ENCODE data around the gene DPP10.
A peak's percentile ranks its signal among the peaks of the same experiment; 100 is the strongest.
"Not testable (repeated sequence)": the region's sequence is repeated elsewhere in the genome, so short reads cannot be mapped to it uniquely, and the experiment has no call there.

Gene DPP10

DNA sequence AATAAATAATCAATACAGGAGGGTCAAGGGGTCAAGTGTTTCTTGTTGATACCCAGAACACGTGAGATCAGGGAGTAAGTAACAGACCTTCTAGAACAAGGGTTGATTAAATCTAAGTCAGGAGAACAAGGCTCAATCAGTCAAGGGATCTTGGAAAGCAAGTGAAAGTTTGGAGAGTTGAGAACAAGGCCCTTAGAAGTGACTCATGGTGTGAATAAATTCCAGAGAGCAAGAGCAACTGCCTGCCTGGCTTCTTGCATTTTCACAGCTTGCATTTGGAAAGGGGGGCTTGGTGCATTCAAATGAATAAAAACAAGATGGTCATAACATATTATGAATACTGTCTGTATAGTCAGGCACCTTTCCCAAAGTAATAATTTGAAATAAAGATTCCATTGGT lies 256.1 kb downstream of the DPP10 start:
- DNase-seq: no peak
- intact Hi-C loops (cut with DNase I): no loop called here

- intact Hi-C loops (cut with DNase I): no loop called here
- DNase-seq: no peak
Measured at GRCh38 chr2:114699423-114699944, 257.0 kb downstream of the DPP10 start.

GRCh38 chr2:114700440-114700839 lies 258.0 kb downstream of the DPP10 start:
- intact Hi-C loops (cut with DNase I): no loop called here

DNA sequence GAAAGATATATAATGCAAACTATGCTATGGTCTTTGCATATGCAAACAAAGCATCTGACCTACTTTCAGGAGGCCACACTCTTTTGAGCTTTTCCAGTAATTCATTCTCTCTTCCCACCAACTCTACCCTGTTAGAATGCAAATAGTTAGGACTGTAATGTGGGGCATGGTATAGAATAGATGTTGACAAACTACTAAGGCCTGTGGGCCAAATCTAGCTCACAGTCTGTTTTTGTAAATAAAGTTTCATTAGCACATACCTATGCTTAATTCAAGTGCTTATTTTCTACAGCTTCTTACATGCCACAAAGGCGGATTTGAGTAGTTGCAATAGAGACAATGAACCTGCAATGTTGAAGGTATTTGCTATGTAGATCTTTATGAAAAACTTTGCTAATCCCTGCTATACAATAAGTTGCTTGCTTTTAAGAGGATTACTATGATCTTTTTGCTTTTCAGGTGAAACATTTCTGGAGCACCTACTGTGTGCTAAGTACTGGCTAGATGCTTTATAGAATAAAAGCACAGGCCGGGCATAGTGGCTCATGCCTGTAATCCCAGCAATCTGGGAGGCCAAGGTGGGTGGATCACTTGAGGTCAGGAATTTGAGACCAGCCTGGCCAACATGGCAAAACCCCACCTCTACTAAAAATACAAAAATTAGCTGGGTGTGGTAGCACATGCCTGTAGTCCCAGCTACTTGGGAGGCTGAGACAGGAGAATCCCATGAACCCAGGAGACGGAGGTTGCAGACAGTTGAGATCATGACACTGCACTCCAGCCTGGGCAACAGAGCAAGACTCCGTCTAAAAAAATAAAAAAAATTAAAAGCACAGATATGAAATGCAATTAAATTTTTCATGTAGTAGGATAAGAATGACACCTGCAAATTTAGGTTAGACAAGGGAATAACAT lies 267.8 kb downstream of the DPP10 start:
- intact Hi-C loops (cut with DNase I): no loop called here
- DNase-seq: no peak

More at GRCh38 chr2:114700440-114700839, 258.0 kb downstream of the DPP10 start:
- DNase-seq: no peak

DNA sequence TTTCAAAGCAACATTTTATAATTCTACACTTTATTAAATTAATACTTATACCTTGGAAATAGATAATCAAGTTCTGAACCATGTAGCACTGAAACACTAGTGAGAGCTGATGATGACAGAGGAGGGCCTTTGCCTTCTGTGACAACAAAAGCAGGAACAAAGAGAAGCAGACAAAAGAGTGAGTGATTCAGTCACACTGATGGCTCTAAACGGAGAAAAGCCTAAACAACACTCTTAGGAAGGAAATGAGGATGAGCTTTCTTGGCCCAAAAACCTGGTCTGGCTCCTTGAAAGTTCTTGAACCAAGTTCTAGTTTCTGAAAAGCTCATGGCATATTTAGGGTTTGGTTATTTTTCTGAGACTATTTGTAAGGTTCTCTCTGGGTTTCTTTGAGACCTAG lies 271.9 kb downstream of the DPP10 start:
- intact Hi-C loops (cut with DNase I): no loop called here
- DNase-seq: no peak

DNA sequence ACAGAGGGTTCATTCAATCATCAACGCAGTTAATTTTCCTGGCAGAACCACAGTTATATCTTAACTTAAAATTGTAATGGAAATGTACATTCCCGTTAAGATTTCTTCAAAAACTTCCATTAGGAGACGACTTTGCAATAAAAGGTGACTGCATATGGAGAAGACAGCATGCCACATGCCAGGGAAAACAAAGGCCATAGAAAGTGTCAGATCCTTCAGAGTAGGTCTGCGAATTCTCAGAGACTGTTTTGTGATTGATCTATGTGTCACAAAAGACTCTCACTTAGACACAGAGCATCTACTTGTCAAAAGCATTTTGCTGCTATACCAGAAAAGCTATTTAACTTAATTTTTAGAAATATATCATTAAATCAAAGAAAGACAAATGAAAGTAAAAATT lies 274.6 kb downstream of the DPP10 start:
- intact Hi-C loops (cut with DNase I): no loop called here

GRCh38 chr2:114724454-114724853 lies 282.0 kb downstream of the DPP10 start:
- DNase-seq: no peak
- intact Hi-C loops (cut with DNase I): no loop called here

More for the DNA sequence above, 274.6 kb downstream of the DPP10 start:
- no peak for DNase-seq

GRCh38 chr2:114727012-114727411 lies 284.6 kb downstream of the DPP10 start:
- intact Hi-C loops (cut with DNase I): loop anchor here (5.0 kb wide), 1 partner anchor 355 kb away; no protein-coding TSS in a partner anchor
- DNase-seq: peak; percentile 19 to 89 (median 41)

DNA sequence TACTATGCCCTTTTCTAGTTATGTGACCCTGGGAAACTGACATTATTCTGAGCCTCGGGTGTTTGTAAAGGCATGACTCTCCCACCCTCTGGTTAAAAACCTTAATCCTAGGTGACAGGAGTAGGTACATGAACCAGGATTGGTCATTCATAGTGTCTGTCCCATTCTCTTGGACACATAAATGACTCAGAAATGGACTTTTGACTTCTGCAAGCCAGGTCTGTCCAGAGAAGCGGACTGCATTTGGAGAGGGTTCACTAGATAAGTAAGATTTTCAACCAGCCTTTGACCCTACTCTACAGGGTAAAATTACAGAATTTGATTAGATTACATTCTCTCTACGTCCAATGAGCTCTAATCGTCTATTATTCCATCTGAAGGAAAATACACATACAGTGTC lies 285.9 kb downstream of the DPP10 start:
- intact Hi-C loops (cut with DNase I): loop anchor here (5.0 kb wide), 1 partner anchor 354 kb away; no protein-coding TSS in a partner anchor

GRCh38 chr2:114729026-114729425 lies 286.6 kb downstream of the DPP10 start:
- DNase-seq: no peak
- intact Hi-C loops (cut with DNase I): loop anchor here (5.0 kb wide), 1 partner anchor 353 kb away; no protein-coding TSS in a partner anchor

More for the DNA sequence above, 285.9 kb downstream of the DPP10 start:
- no peak for DNase-seq

GRCh38 chr2:114735126-114735525 lies 292.7 kb downstream of the DPP10 start:
- intact Hi-C loops (cut with DNase I): no loop called here

DNA sequence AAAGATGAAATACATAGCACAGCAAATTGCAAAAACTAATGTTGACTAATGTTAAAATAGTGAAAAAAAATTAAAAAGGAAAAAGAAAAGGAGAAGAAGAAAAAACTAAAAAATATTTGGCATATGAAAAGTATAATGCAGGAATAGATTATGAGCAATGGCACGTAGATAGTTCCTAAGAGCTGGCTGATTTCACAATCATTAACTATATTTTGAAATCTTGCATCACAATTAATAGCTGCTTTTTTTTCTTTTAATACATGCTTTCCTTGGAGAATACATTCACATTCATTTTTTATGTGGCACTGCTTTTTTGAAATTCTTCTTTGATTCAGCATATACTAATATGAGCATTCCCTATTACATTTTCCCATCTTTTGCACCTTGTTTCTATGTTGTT lies 299.8 kb downstream of the DPP10 start:
- intact Hi-C loops (cut with DNase I): no loop called here

More at GRCh38 chr2:114735126-114735525, 292.7 kb downstream of the DPP10 start:
- DNase-seq: no peak

GRCh38 chr2:114745700-114746099 lies 303.3 kb downstream of the DPP10 start:
- DNase-seq: no peak
- intact Hi-C loops (cut with DNase I): no loop called here

More for the DNA sequence above, 299.8 kb downstream of the DPP10 start:
- no peak for DNase-seq

GRCh38 chr2:114748175-114748574 lies 305.7 kb downstream of the DPP10 start:
- not testable (repeated sequence) for DNase-seq

DNA sequence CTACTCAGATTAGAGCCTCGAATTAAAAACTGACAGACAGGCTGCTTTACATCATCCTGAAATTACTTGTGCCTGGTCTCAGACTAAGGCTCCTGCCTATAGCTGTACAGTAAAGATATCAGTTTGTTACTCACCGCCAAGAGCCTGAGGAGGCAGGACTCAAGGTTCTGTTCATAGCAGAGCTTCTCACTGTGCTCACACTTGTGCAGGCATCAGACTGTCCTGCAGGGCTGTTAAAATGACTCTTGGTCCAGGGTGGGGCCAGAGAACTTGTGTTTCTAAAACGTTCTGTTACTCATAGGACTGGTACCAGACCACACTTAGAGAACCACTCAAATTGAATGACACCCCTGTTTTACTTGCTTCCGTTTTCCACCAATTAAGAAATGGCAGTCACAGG lies 310.0 kb downstream of the DPP10 start:
- intact Hi-C loops (cut with DNase I): no loop called here
- no peak for DNase-seq

More at GRCh38 chr2:114748175-114748574, 305.7 kb downstream of the DPP10 start:
- intact Hi-C loops (cut with DNase I): not testable (repeated sequence)

GRCh38 chr2:114753145-114753544 lies 310.7 kb downstream of the DPP10 start:
- intact Hi-C loops (cut with DNase I): no loop called here
- no peak for DNase-seq

GRCh38 chr2:114754907-114755563 lies 312.6 kb downstream of the DPP10 start:
- intact Hi-C loops (cut with DNase I): no loop called here
- no peak for DNase-seq

- intact Hi-C loops (cut with DNase I): no loop called here
- no peak for DNase-seq
Measured at GRCh38 chr2:114762376-114762775, 319.9 kb downstream of the DPP10 start.

DNA sequence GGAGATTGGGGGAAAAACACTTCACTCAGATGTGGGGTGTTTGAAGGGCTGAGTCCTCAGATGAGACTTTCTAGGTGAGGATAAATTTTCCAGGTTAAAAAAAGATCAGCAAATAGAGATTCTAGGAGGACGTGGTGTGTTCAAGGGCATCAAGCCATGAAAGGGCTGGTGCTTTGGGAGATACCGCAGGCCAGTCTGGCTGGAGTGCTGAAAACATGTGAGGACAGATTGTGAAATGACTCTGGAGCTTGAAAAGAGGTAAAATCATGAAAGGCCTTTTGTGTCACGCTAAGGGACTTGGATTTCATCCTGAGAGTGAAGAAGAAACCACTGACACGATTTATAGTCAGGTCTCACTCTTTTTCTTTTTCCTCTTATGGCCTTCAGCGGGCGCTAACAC lies 320.5 kb downstream of the DPP10 start:
- no peak for DNase-seq
- intact Hi-C loops (cut with DNase I): no loop called here

- no peak for DNase-seq
Measured at GRCh38 chr2:114769110-114769509, 326.7 kb downstream of the DPP10 start.

GRCh38 chr2:114769991-114770390 lies 327.6 kb downstream of the DPP10 start:
- intact Hi-C loops (cut with DNase I): loop anchor here (5.0 kb wide), 1 partner anchor 312 kb away; no protein-coding TSS in a partner anchor
- DNase-seq: no peak

More at GRCh38 chr2:114769110-114769509, 326.7 kb downstream of the DPP10 start:
- intact Hi-C loops (cut with DNase I): loop anchor here (5.0 kb wide), 1 partner anchor 313 kb away; no protein-coding TSS in a partner anchor
